UCSD-AML1 (cell line): ENCODE results near the gene LRP8.
"Not testable (repeated sequence)": the region's sequence is repeated elsewhere in the genome, so short reads cannot be mapped to it uniquely, and the experiment has no call there.

Source experiments
- DNase-seq: peaks from one replicate; lab custom pipeline; 2025; ENCODE audit not compliant: unreplicated experiment; lab: John Stamatoyannopoulos, UW

Gene LRP8

GRCh38 chr1:53220962-53221286 is 106.9 kb downstream of the LRP8 start:
- DNase-seq: no peak

GRCh38 chr1:53220171-53220961 is 107.5 kb downstream of the LRP8 start, which contains the start of gene CZIB:
Gene CZIB, minus strand, starts transcription at chr1:53220634. Its CDS starts 59 bp downstream, at chr1:53220575.
- peak; percentile 92 for DNase-seq

- DNase-seq: no peak
Measured at GRCh38 chr1:53219711-53220110, 108.2 kb downstream of the LRP8 start.

- DNase-seq: no peak
Measured at GRCh38 chr1:53218201-53218600, 109.7 kb downstream of the LRP8 start.

- no peak for DNase-seq
Measured at GRCh38 chr1:53214376-53214940, 113.4 kb downstream of the LRP8 start.

- DNase-seq: no peak
Measured at GRCh38 chr1:53210954-53211353, 116.9 kb downstream of the LRP8 start.

- no peak for DNase-seq
Measured at GRCh38 chr1:53210352-53210751, 117.5 kb downstream of the LRP8 start.

GRCh38 chr1:53207726-53208125 is 120.1 kb downstream of the LRP8 start:
- no peak for DNase-seq

- DNase-seq: no peak
Measured at GRCh38 chr1:53206735-53207379, 121.0 kb downstream of the LRP8 start.

- DNase-seq: not testable (repeated sequence)
Measured at GRCh38 chr1:53206083-53206685, 121.7 kb downstream of the LRP8 start.

GRCh38 chr1:53205496-53205895 is 122.4 kb downstream of the LRP8 start:
- DNase-seq: not testable (repeated sequence)

GRCh38 chr1:53203466-53203865 is 124.4 kb downstream of the LRP8 start:
- no peak for DNase-seq

- DNase-seq: no peak
Measured at GRCh38 chr1:53198241-53198651, 129.6 kb downstream of the LRP8 start.

- no peak for DNase-seq
Measured at GRCh38 chr1:53197291-53198200, 130.3 kb downstream of the LRP8 start.

GRCh38 chr1:53196485-53197290 is 131.2 kb downstream of the LRP8 start, which contains the start of gene CPT2:
Gene CPT2, plus strand, starts transcription at chr1:53196824. Its CDS starts 120 bp downstream, at chr1:53196944.
- peak; percentile 96 for DNase-seq

GRCh38 chr1:53196017-53196484 is 131.8 kb downstream of the LRP8 start:
- no peak for DNase-seq

GRCh38 chr1:53195246-53196016 is 132.4 kb downstream of the LRP8 start:
- no peak for DNase-seq
